H1 (cell line): ENCODE measurements around the gene XDH. TPM values are rescaled to one million over a fixed set of nuclear protein-coding genes. Genes with fewer than 3 reads are reported as not detected.

ENCODE experiments used
- CTCF ChIA-PET: fragments of 300-600 bp; sonication (Branson Sonifier 250); formaldehyde crosslinking; loops from one replicate; lab custom pipeline; 2021; ENCODE audit not compliant: partially characterized antibody; lab: Charles Lee
- POLR2A ChIA-PET: fragments of 300-600 bp; sonication (Branson Sonifier 250); formaldehyde crosslinking; loops from one replicate; lab custom pipeline; 2021; ENCODE audit warnings: inconsistent platforms; ENCODE audit not compliant: partially characterized antibody; lab: Charles Lee
- DNase-seq, 2 experiments: peaks; one replicate each; pipeline versions ENCODE4 v3.0.0 to v3.0.0-alpha.2; 2010 to 2022; ENCODE audit warnings: low spot score in 2 of 2, low read depth in 1 of 2, mixed read lengths in 1 of 2
- FAIRE-seq: peaks from 2 replicates; lab custom pipeline; 2011; peaks lifted over from hg19 to GRCh38; lab: Jason Lieb, UNC
- H2AFZ ChIP-seq: 2 replicates; pipeline ENCODE4 v1.8.1; 2012; ENCODE audit warnings: low read length, inconsistent platforms
- H2AK5ac ChIP-seq: 2 replicates; pipeline ENCODE4 v1.6.1; 2013; ENCODE audit warnings: low read depth, low read length
- H2BK120ac ChIP-seq: replicated peaks from 2 replicates; pipeline ENCODE3; 2013; ENCODE audit warnings: low read depth, low read length, inconsistent platforms
- H2BK12ac ChIP-seq: 2 replicates; pipeline ENCODE4 v1.6.1; 2013; ENCODE audit warnings: low read depth, low read length
- H2BK15ac ChIP-seq: 2 replicates; pipeline ENCODE4 v1.6.1; 2013; ENCODE audit warnings: low read length
- H2BK20ac ChIP-seq: 2 replicates; pipeline ENCODE4 v1.6.1; 2013; ENCODE audit warnings: low read length
- H2BK5ac ChIP-seq: 2 replicates; pipeline ENCODE4 v1.6.1; 2013; ENCODE audit warnings: low read depth, low read length
- H3K14ac ChIP-seq: 2 replicates; pipeline ENCODE4 v1.6.1; 2013; ENCODE audit warnings: inconsistent platforms; ENCODE audit not compliant: insufficient read length
- H3K18ac ChIP-seq: 2 replicates; pipeline ENCODE4 v1.6.1; 2013; ENCODE audit warnings: low read length; ENCODE audit errors: extremely low read depth
- H3K23ac ChIP-seq: 2 replicates; pipeline ENCODE4 v1.6.1; 2013; ENCODE audit warnings: inconsistent platforms; ENCODE audit not compliant: insufficient read length
- H3K23me2 ChIP-seq: 2 replicates; pipeline ENCODE4 v1.6.1; 2013; ENCODE audit warnings: low read depth, low read length
- H3K27ac ChIP-seq: 2 replicates; pipeline ENCODE4 v1.6.1; 2011; ENCODE audit warnings: low read depth, low read length, inconsistent platforms
- H3K27me3 ChIP-seq, 4 experiments: replicated peaks in 1 of 4; 1 replicate in 1 of 4; 2 replicates in 3 of 4; pipeline versions ENCODE4 v1.6.1 to v1.8.1; 2011 to 2013; ENCODE audit warnings: low read length in 3 of 4, mild to moderate bottlenecking in 3 of 4, inconsistent platforms in 2 of 4, mixed read lengths in 2 of 4, moderate library complexity in 1 of 4; ENCODE audit not compliant: control insufficient read depth in 3 of 4, insufficient read depth in 3 of 4; ENCODE audit errors: extremely low read depth in 1 of 4
- H3K36me3 ChIP-seq, 4 experiments: 2 replicates each; pipeline versions ENCODE4 v1.6.1 to v1.8.1; 2011 to 2013; ENCODE audit warnings: mild to moderate bottlenecking in 4 of 4, low read length in 3 of 4, moderate library complexity in 2 of 4, control low read depth in 1 of 4, inconsistent platforms in 1 of 4; ENCODE audit not compliant: insufficient read depth in 4 of 4, control insufficient read depth in 2 of 4
- H3K4ac ChIP-seq: replicated peaks from 2 replicates; pipeline ENCODE3; 2013; ENCODE audit warnings: low read length, low read depth, mixed read lengths, inconsistent platforms; ENCODE audit not compliant: insufficient read length
- H3K4me1 ChIP-seq, 4 experiments: replicated peaks in 1 of 4; 1 replicate in 1 of 4; 2 replicates in 3 of 4; pipeline versions ENCODE4 v1.6.1 to v1.8.1; 2011 to 2013; ENCODE audit warnings: low read length in 3 of 4, inconsistent platforms in 2 of 4, mixed read lengths in 1 of 4; ENCODE audit not compliant: insufficient read depth in 4 of 4, control insufficient read depth in 3 of 4
- H3K4me2 ChIP-seq, 2 experiments: 2 replicates each; pipeline versions ENCODE4 v1.6.1 to v1.8.1; 2011 to 2013; ENCODE audit warnings: low read depth in 2 of 2, low read length in 2 of 2, control low read depth in 1 of 2, inconsistent platforms in 1 of 2, mild to moderate bottlenecking in 1 of 2; ENCODE audit not compliant: insufficient read depth in 1 of 2
- H3K4me3 ChIP-seq, 4 experiments: fragments of 200-600, 300-600 bp in 1 of 4; sonication (generic), shearing (Covaris generic), sonication (Bioruptor Twin) in 1 of 4; 2 replicates each; pipeline versions ENCODE4 v1.5.1 to v1.8.1; 2011 to 2016; ENCODE audit warnings: low read length in 4 of 4, low read depth in 3 of 4, control low read depth in 2 of 4, inconsistent platforms in 2 of 4, mild to moderate bottlenecking in 2 of 4, mixed read lengths in 1 of 4, moderate library complexity in 1 of 4; ENCODE audit not compliant: insufficient read depth in 2 of 4; ENCODE audit errors: extremely low read depth in 1 of 4
- H3K56ac ChIP-seq: replicated peaks from 2 replicates; pipeline ENCODE3; 2013; ENCODE audit warnings: low read depth, mild to moderate bottlenecking, mixed read lengths, low read length, inconsistent platforms; ENCODE audit not compliant: insufficient read length
- H3K79me1 ChIP-seq: 2 replicates; pipeline ENCODE4 v1.6.1; 2013; ENCODE audit warnings: low read depth, low read length, control low read depth
- H3K79me2 ChIP-seq, 2 experiments: 2 replicates each; pipeline versions ENCODE4 v1.6.1 to v1.8.1; 2012 to 2013; ENCODE audit warnings: low read length in 2 of 2, mild to moderate bottlenecking in 2 of 2, inconsistent platforms in 1 of 2; ENCODE audit not compliant: insufficient read depth in 2 of 2, control insufficient read depth in 1 of 2
- H3K9ac ChIP-seq, 4 experiments: replicated peaks in 1 of 4; 1 replicate in 1 of 4; 2 replicates in 3 of 4; pipeline versions ENCODE4 v1.6.1 to v1.8.1; 2011 to 2013; ENCODE audit warnings: low read depth in 3 of 4, low read length in 3 of 4, control low read depth in 2 of 4, mild to moderate bottlenecking in 2 of 4, moderate library complexity in 2 of 4, inconsistent platforms in 1 of 4; ENCODE audit errors: extremely low read depth in 1 of 4
- H3K9me3 ChIP-seq, 2 experiments: 2 replicates each; pipeline versions ENCODE4 v1.6.1 to v1.8.1; 2012 to 2013; ENCODE audit warnings: mild to moderate bottlenecking in 2 of 2, moderate library complexity in 2 of 2, control low read depth in 1 of 2, inconsistent platforms in 1 of 2, low read depth in 1 of 2, low read length in 1 of 2, mixed read lengths in 1 of 2; ENCODE audit not compliant: insufficient read depth in 2 of 2
- H4K20me1 ChIP-seq, 2 experiments: replicated peaks in 1 of 2; 2 replicates each; pipeline versions ENCODE3 to v1.8.1; 2011 to 2013; ENCODE audit warnings: inconsistent platforms in 2 of 2, low read length in 2 of 2, mild to moderate bottlenecking in 1 of 2; ENCODE audit not compliant: insufficient read depth in 2 of 2, control insufficient read depth in 1 of 2
- H4K5ac ChIP-seq: 2 replicates; pipeline ENCODE4 v1.6.1; 2013; ENCODE audit warnings: low read length, low read depth, mixed read lengths, inconsistent platforms; ENCODE audit not compliant: insufficient read length
- H4K8ac ChIP-seq: 2 replicates; pipeline ENCODE4 v1.8.0; 2013; ENCODE audit warnings: mild to moderate bottlenecking, moderate library complexity, low read length, inconsistent platforms; ENCODE audit not compliant: insufficient read depth; ENCODE audit errors: extremely low read depth
- H4K91ac ChIP-seq: replicated peaks from 2 replicates; pipeline ENCODE3; 2013; ENCODE audit warnings: low read length, mixed read lengths, inconsistent platforms; ENCODE audit not compliant: insufficient read length
- ATF2 ChIP-seq: IDR thresholded peaks from 2 replicates; pipeline ENCODE4 v1.6.1; 2012; ENCODE audit warnings: low read length, inconsistent platforms
- CHD2 ChIP-seq: IDR thresholded peaks from 2 replicates; pipeline ENCODE4 v1.6.1; 2012; ENCODE audit warnings: low read length, improper control_type of control experiment
- EP300 ChIP-seq, 2 experiments: IDR thresholded peaks; 1 replicate in 1 of 2; 2 replicates in 1 of 2; pipeline ENCODE4 v1.6.1; 2011 to 2012; ENCODE audit warnings: low read depth in 2 of 2, low read length in 2 of 2, mild to moderate bottlenecking in 2 of 2, borderline replicate concordance in 1 of 2, inconsistent platforms in 1 of 2, moderate library complexity in 1 of 2
- MAX ChIP-seq: IDR thresholded peaks from 2 replicates; pipeline ENCODE4 v1.6.1; 2012; ENCODE audit warnings: inconsistent platforms
- SP4 ChIP-seq: IDR thresholded peaks from 2 replicates; pipeline ENCODE4 v1.6.1; 2012; ENCODE audit warnings: low read length, inconsistent platforms
- WGBS, 2 experiments: shearing (Covaris generic) in 1 of 2; methylation state at CpG; one replicate each; pipeline versions ENCODE4 v1.1.6 to v1.1.7; 2013 to 2015; ENCODE audit warnings: low lambda C conversion rate in 2 of 2, mixed read lengths in 2 of 2, inconsistent platforms in 1 of 2, low coverage in 1 of 2, missing lambda C conversion rate in 1 of 2; ENCODE audit not compliant: insufficient replicate concordance in 2 of 2, insufficient coverage in 1 of 2, insufficient read length in 1 of 2; ENCODE audit errors: extremely low coverage in 1 of 2, missing lambda C conversion rate in 1 of 2; 5-methylcytosine and 5-hydroxymethylcytosine counted together
- polyA plus RNA-seq, 7 experiments: library from polyadenylated mRNA; depleted of rRNA in 3 of 7; stranded (reverse) in 5 of 7; unstranded in 2 of 7; fragments of >200 nt in 5 of 7; fragments of 200-250 nt in 2 of 7; gene quantifications; 1 replicate in 5 of 7; 2 replicates in 1 of 7; 4 replicates in 1 of 7; pipeline versions ENCODE4 v1.2.1 to v1.2.3, GENCODE V29; 2011 to 2013; ENCODE audit warnings: missing spikeins in 2 of 7, mixed read lengths in 2 of 7
- total RNA-seq: library from RNA; stranded (reverse); fragmentation: NEBNext Ultra II Directional; extraction: Animal tissue kit (Norgen Biotek cat#: 25700); gene quantifications from 2 replicates; pipeline ENCODE4 v1.2.1, GENCODE V29; 2021

XDH gene
- total and polyA plus RNA-seq, 2 of the 8 experiments (the other 6 are each of a cell fraction or from before 2014, with no cell fraction given): 0.68 to 1.2 TPM

- H3K9me3 ChIP-seq: peaks cover 3 to 7% of the 10 kb centered on the region in 2 experiments; a peak in 3 of 4 replicates
- DNase-seq (no peak), FAIRE-seq (no peak)
Measured at GRCh38 chr2:31384771-31385276, 29.7 kb downstream of the XDH start.

More at GRCh38 chr2:31384771-31385276, 29.7 kb downstream of the XDH start:
- Histone ChIP-seq H4K20me1 (no peaks in the 10 kb centered on the region), H2BK15ac (no peak overlapping the region), H3K4me1 (peaks cover 0 to 16% (median 9%) of the 10 kb centered on the region in 4 experiments; a peak in 6 of 7 replicates), H2BK12ac (no peak overlapping the region), H3K79me2 (no peaks in the 10 kb centered on the region), H3K27ac (no peak overlapping the region), H3K23me2 (no peaks in the 10 kb centered on the region; the same call in 1 of the 2 replicates), H2BK5ac (no peak overlapping the region), H3K56ac (no peak overlapping the region), H3K18ac (no peak overlapping the region), H3K27me3 (no peaks in the 10 kb centered on the region), H4K91ac (no peak overlapping the region), H3K79me1 (no peaks in the 10 kb centered on the region), H2BK20ac (no peak overlapping the region), H2BK120ac (no peak overlapping the region), H2AK5ac (no peak overlapping the region), H3K4ac (no peak overlapping the region), H3K9ac (no peak overlapping the region), H3K23ac (no peak overlapping the region), H2AFZ (no peak overlapping the region), H3K4me2 (no peak overlapping the region), H3K4me3 (no peak overlapping the region), H3K14ac (no peak overlapping the region), H3K36me3 (no peaks in the 10 kb centered on the region; a peak in 1 of 8 replicates), H4K8ac (no peak overlapping the region), H4K5ac (no peak overlapping the region)
- CTCF ChIA-PET: interaction anchor here (0.7 to 2.3 kb wide), 6 partner anchors 9 to 673 kb away, joined by 3 to 6 read pairs (median 3); no protein-coding TSS in a partner anchor
- WGBS, 2 experiments: 78% methylated on average over 3 of the region's 3 CpGs; no CpG with 5 or more reads in 1 of the 2 experiments
- TF ChIP-seq EP300 (IDR thresholded peaks at IDR 0.05; ENCODE audit: borderline replicate concordance in 1 of 2, low read depth in 2 of 2, low read length in 2 of 2) (no peak), MAX (no peak), ATF2 (no peak), CHD2 (no peak), SP4 (no peak)
- POLR2A ChIA-PET: no interaction called here
